ENCODE results near the gene MCM9.

DNA sequence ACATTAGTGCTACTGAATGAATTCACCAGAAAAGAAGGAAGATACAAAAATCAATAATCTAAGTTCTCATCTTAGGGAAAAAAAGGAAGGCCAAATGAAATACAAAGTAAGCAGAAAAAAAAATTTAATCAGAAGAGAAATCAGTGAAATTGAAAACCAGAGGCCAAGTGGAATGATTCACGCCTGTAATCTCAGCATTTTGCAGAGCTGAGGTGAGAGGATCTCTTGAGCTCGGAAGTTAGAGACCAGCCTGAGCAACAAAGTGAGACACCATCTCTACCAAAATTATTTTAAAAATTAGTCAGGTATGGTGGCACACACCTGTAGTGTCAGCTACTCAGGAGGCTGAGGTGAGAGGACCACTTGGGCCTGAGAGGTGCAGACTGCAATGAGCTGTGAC lies 62.2 kb downstream of the MCM9 start:
- TF ChIP-seq CTCF (IDR thresholded peaks at IDR 0.05 in 4 of 5, conservative IDR thresholded peaks at IDR 0.05 in 1 of 5) (no peak), POLR2A (IDR thresholded peaks at IDR 0.05) (no peak)
